ENCODE results near the gene GALNT16.
A peak's percentile ranks its signal among the peaks of the same experiment; 100 is the strongest.

GRCh38 chr14:69317102-69317755 is 57.3 kb downstream of the GALNT16 start:
- TF ChIP-seq CTCF (IDR thresholded peaks at IDR 0.05) (no peak), POLR2AphosphoS5 (IDR thresholded peaks at IDR 0.05) (peak; percentile 30 to 74 (median 73)), POLR2A (IDR thresholded peaks at IDR 0.05) (no peak)
